NCI-H82 (cell line): ENCODE data around the gene ENO3.

Experiments
- DNase-seq: peaks from one replicate; lab custom pipeline; 2025; lab: John Stamatoyannopoulos, UW

ENO3 gene

GRCh38 chr17:4973256-4974114, 22.6 kb downstream of the ENO3 start:
- DNase-seq, result no peak

- no peak for DNase-seq
These were observed 23.3 kb downstream of the ENO3 start for GRCh38 chr17:4974115-4974670.

GRCh38 chr17:4978726-4979125, 27.8 kb downstream of the ENO3 start:
- DNase-seq, result no peak

GRCh38 chr17:4980644-4981216, 29.8 kb downstream of the ENO3 start:
- peak; percentile 89 for DNase-seq

- no peak for DNase-seq
These were observed 31.4 kb downstream of the ENO3 start for GRCh38 chr17:4982305-4982704.

- DNase-seq, result no peak
These were observed 35.5 kb downstream of the ENO3 start for GRCh38 chr17:4986403-4986802.

- peak; percentile 96 for DNase-seq
These were observed 36.2 kb downstream of the ENO3 start, which contains the start of gene CAMTA2 for GRCh38 chr17:4986951-4987766. CAMTA2 (minus strand) TSS chr17:4987675; CDS start chr17:4986222, 1,453 bp downstream.

- DNase-seq, result peak; percentile 55
These were observed 37.0 kb downstream of the ENO3 start for GRCh38 chr17:4987767-4988567.

- DNase-seq, result peak; percentile 49
These were observed 43.2 kb downstream of the ENO3 start for GRCh38 chr17:4994081-4994595.

- peak; percentile 96 for DNase-seq
These were observed 46.5 kb downstream of the ENO3 start, which contains the start of the genes INCA1 and KIF1C for GRCh38 chr17:4997302-4998026. INCA1 (minus strand) TSS chr17:4997522; CDS start chr17:4994437, 3,085 bp downstream. KIF1C (plus strand) TSS chr17:4997950; CDS start chr17:5000247, 2,297 bp downstream.

GRCh38 chr17:4998027-4998731, 47.3 kb downstream of the ENO3 start:
- DNase-seq, result peak; percentile 75

GRCh38 chr17:4998732-4999429, 48.0 kb downstream of the ENO3 start:
- DNase-seq, result peak; percentile 42

GRCh38 chr17:4999430-5000093, 48.6 kb downstream of the ENO3 start:
- no peak for DNase-seq

GRCh38 chr17:5000237-5000639, 49.3 kb downstream of the ENO3 start:
- DNase-seq, result no peak

- no peak for DNase-seq
These were observed 51.3 kb downstream of the ENO3 start for GRCh38 chr17:5002121-5002788.

GRCh38 chr17:5003214-5003867, 52.4 kb downstream of the ENO3 start:
- DNase-seq, result no peak
